ENCODE data around the gene HHIP. TPM values are rescaled to one million over a fixed set of nuclear protein-coding genes. Genes with fewer than 3 reads are reported as not detected.

Gene HHIP
- total RNA-seq, 4 donors from 2014 or later = 0.15 to 1.5 TPM; not detected in 2

- H3K9me3 ChIP-seq = no peaks in the 10 kb centered on the region
- peaks cover 0 to 6% of the 10 kb centered on the region in 2 donors for H3K4me1 ChIP-seq
- peak overlapping the region in 1 of 2 donors; percentile 21 for H3K27ac ChIP-seq
- TF ChIP-seq CTCF (IDR thresholded peaks at IDR 0.05) (no peak), POLR2A (IDR thresholded peaks at IDR 0.05) (no peak)
- H3K4me3 ChIP-seq = peak overlapping the region; percentile 25 to 43
- H3K36me3 ChIP-seq = no peaks in the 10 kb centered on the region
- peaks cover 0 to 14% of the 10 kb centered on the region in 2 donors for H3K27me3 ChIP-seq
- peak in 1 of 2 donors; percentile 16 for DNase-seq
- intact Hi-C loops (cut with DNase I; ENCODE audit: low total_unique reads) = no loop called here
These were observed 790 bp upstream of the HHIP start for GRCh38 chr4:144645102-144645630.

GRCh38 chr4:144646523-144647094, 653 bp downstream of the HHIP start:
- intact Hi-C loops (cut with DNase I; ENCODE audit: low total_unique reads) = no loop called here
- Histone ChIP-seq H3K9me3 (no peaks in the 10 kb centered on the region), H3K27ac (no peak overlapping the region), H3K36me3 (no peaks in the 10 kb centered on the region), H3K27me3 (peaks cover 0 to 14% of the 10 kb centered on the region in 2 donors), H3K4me1 (peaks cover 0 to 6% of the 10 kb centered on the region in 2 donors), H3K4me3 (peak overlapping the region; percentile 25 to 43)
- peak in 1 of 2 donors; percentile 16 for DNase-seq
- TF ChIP-seq CTCF (IDR thresholded peaks at IDR 0.05) (no peak), POLR2A (IDR thresholded peaks at IDR 0.05) (no peak)

- Histone ChIP-seq H3K9me3 (no peaks in the 10 kb centered on the region), H3K27ac (no peak overlapping the region), H3K4me3 (peak overlapping the region in 1 of 2 donors; percentile 43), H3K27me3 (peaks cover 0 to 14% of the 10 kb centered on the region in 2 donors), H3K36me3 (no peaks in the 10 kb centered on the region), H3K4me1 (peaks cover 0 to 6% of the 10 kb centered on the region in 2 donors)
- TF ChIP-seq POLR2A (IDR thresholded peaks at IDR 0.05) (no peak), CTCF (IDR thresholded peaks at IDR 0.05) (no peak)
- intact Hi-C loops (cut with DNase I; ENCODE audit: low total_unique reads) = no loop called here
- no peak for DNase-seq
These were observed 1.2 kb downstream of the HHIP start for GRCh38 chr4:144647095-144647561.

- peaks cover 0 to 14% of the 10 kb centered on the region in 2 donors for H3K27me3 ChIP-seq
- intact Hi-C loops (cut with DNase I; ENCODE audit: low total_unique reads) = no loop called here
These were observed 1.6 kb downstream of the HHIP start for GRCh38 chr4:144647590-144647989.

More at GRCh38 chr4:144647590-144647989, 1.6 kb downstream of the HHIP start:
- TF ChIP-seq POLR2A (IDR thresholded peaks at IDR 0.05) (no peak), CTCF (IDR thresholded peaks at IDR 0.05) (no peak)
- Histone ChIP-seq H3K4me1 (peaks cover 0 to 6% of the 10 kb centered on the region in 2 donors), H3K4me3 (peak overlapping the region in 1 of 2 donors; percentile 43), H3K9me3 (no peaks in the 10 kb centered on the region), H3K27ac (no peak overlapping the region), H3K36me3 (no peaks in the 10 kb centered on the region)
- DNase-seq = no peak
